IMR-90 (cell line): ENCODE data around the gene SHE. TPM values are rescaled to one million over a fixed set of nuclear protein-coding genes. Genes with fewer than 3 reads are reported as not detected.

Source experiments
- ATAC-seq: fragments of 200-7000 bp; cut with Tn5 transposase; 2 replicates; pipeline ENCODE4 v1.9.1; 2020; ENCODE audit warnings: low read depth, mild to moderate bottlenecking, moderate library complexity
- BruUV-seq: library from RNA; stranded (reverse); fragments of 400-500 nt; replicated peaks from 2 replicates; lab custom pipeline; 2021; lab: Mats Ljungman, UMichigan
- CTCF ChIA-PET: fragments of 300-600 bp; formaldehyde crosslinking; extraction: SDS; loops from one replicate; lab custom pipeline; 2021; ENCODE audit warnings: antibody characterized with exemption; lab: Yijun Ruan, JAX
- POLR2A ChIA-PET: fragments of 300-600 bp; sonication (Branson Sonifier 250); formaldehyde crosslinking; loops from one replicate; lab custom pipeline; 2022; ENCODE audit warnings: antibody characterized with exemption; ENCODE audit not compliant: unreplicated experiment; lab: Charles Lee
- DNase-seq: peaks from one replicate; pipeline ENCODE4 v3.0.0; 2013
- H2AFZ ChIP-seq: replicated peaks from 2 replicates; pipeline ENCODE3; 2013; ENCODE audit warnings: low read length, mild to moderate bottlenecking; ENCODE audit not compliant: poor library complexity
- H2AK5ac ChIP-seq: 2 replicates; pipeline ENCODE4 v1.6.1; 2013; ENCODE audit warnings: low read depth, low read length, inconsistent platforms
- H2AK9ac ChIP-seq: replicated peaks from 2 replicates; pipeline ENCODE3; 2013; ENCODE audit warnings: mild to moderate bottlenecking, low read depth, low read length, moderate library complexity; ENCODE audit not compliant: poor library complexity
- H2BK120ac ChIP-seq: 2 replicates; pipeline ENCODE4 v1.6.1; 2013; ENCODE audit warnings: low read depth, low read length, inconsistent platforms
- H2BK15ac ChIP-seq: 3 replicates; pipeline ENCODE4 v1.6.1; 2013; ENCODE audit warnings: low read depth, low read length, inconsistent platforms
- H2BK20ac ChIP-seq: 2 replicates; pipeline ENCODE4 v1.6.1; 2013; ENCODE audit warnings: low read depth, mild to moderate bottlenecking, inconsistent platforms, low read length, moderate library complexity
- H2BK5ac ChIP-seq: 2 replicates; pipeline ENCODE4 v1.6.1; 2013; ENCODE audit warnings: mild to moderate bottlenecking, low read depth, low read length, inconsistent platforms; ENCODE audit not compliant: poor library complexity, severe bottlenecking
- H3K14ac ChIP-seq: replicated peaks from 2 replicates; pipeline ENCODE4 v1.6.1; 2013; ENCODE audit warnings: low read depth, low read length, inconsistent platforms
- H3K18ac ChIP-seq: 2 replicates; pipeline ENCODE4 v1.6.1; 2013; ENCODE audit warnings: low read depth, low read length, control low read depth
- H3K23ac ChIP-seq: 2 replicates; pipeline ENCODE4 v1.6.1; 2013; ENCODE audit warnings: low read depth, low read length, inconsistent platforms
- H3K27ac ChIP-seq: 2 replicates; pipeline ENCODE4 v1.5.1; 2013; ENCODE audit warnings: mild to moderate bottlenecking, control low read depth, low read length; ENCODE audit not compliant: insufficient read depth
- H3K27me3 ChIP-seq: 2 replicates; pipeline ENCODE4 v1.6.1; 2013; ENCODE audit warnings: low read length; ENCODE audit not compliant: control insufficient read depth, insufficient read depth
- H3K36me3 ChIP-seq: 2 replicates; pipeline ENCODE4 v1.6.1; 2013; ENCODE audit warnings: low read length, mixed read lengths; ENCODE audit not compliant: control insufficient read depth, insufficient read depth
- H3K4ac ChIP-seq: 2 replicates; pipeline ENCODE4 v1.6.1; 2013; ENCODE audit warnings: low read depth, low read length, inconsistent platforms
- H3K4me1 ChIP-seq: 2 replicates; pipeline ENCODE4 v1.6.1; 2013; ENCODE audit warnings: low read length, mixed read lengths; ENCODE audit not compliant: control insufficient read depth, insufficient read depth
- H3K4me2 ChIP-seq: 2 replicates; pipeline ENCODE4 v1.6.1; 2013; ENCODE audit warnings: low read depth, mild to moderate bottlenecking, control low read depth, low read length, moderate library complexity
- H3K4me3 ChIP-seq: 2 replicates; pipeline ENCODE4 v1.5.1; 2013; ENCODE audit warnings: low read depth, mild to moderate bottlenecking, control low read depth, low read length, moderate library complexity; ENCODE audit not compliant: insufficient read depth
- H3K56ac ChIP-seq: 2 replicates; pipeline ENCODE4 v1.6.1; 2013; ENCODE audit warnings: low read length, inconsistent platforms; ENCODE audit not compliant: insufficient read depth; ENCODE audit errors: extremely low read depth
- H3K79me1 ChIP-seq, 2 experiments: 2 replicates each; pipeline ENCODE4 v1.6.1; 2013; ENCODE audit warnings: low read length in 2 of 2, inconsistent platforms in 1 of 2, low read depth in 1 of 2
- H3K9ac ChIP-seq: 2 replicates; pipeline ENCODE4 v1.6.1; 2013; ENCODE audit warnings: low read depth, low read length, control low read depth
- H3K9me1 ChIP-seq: 2 replicates; pipeline ENCODE4 v1.6.1; 2013; ENCODE audit warnings: low read length, inconsistent platforms; ENCODE audit not compliant: insufficient read depth
- H3K9me3 ChIP-seq: 2 replicates; pipeline ENCODE4 v1.6.1; 2013; ENCODE audit warnings: low read length; ENCODE audit not compliant: control insufficient read depth, insufficient read depth
- H4K20me1 ChIP-seq: 2 replicates; pipeline ENCODE4 v1.6.1; 2013; ENCODE audit warnings: low read length, inconsistent platforms; ENCODE audit not compliant: insufficient read depth
- H4K5ac ChIP-seq: 2 replicates; pipeline ENCODE4 v1.6.1; 2013; ENCODE audit warnings: mild to moderate bottlenecking, low read depth, low read length, control low read depth
- H4K8ac ChIP-seq, 2 experiments: 2 replicates each; pipeline ENCODE4 v1.6.1; 2013; ENCODE audit warnings: low read depth in 2 of 2, low read length in 2 of 2, control low read depth in 1 of 2, inconsistent platforms in 1 of 2
- H4K91ac ChIP-seq: 2 replicates; pipeline ENCODE4 v1.6.1; 2013; ENCODE audit warnings: low read depth, low read length, inconsistent platforms; ENCODE audit not compliant: insufficient read depth
- BHLHE40 ChIP-seq: fragments of 150-350 bp; IDR thresholded peaks from 2 replicates; pipeline ENCODE4 v1.6.1; 2016; ENCODE audit warnings: mild to moderate bottlenecking, low read depth, low read length
- CEBPB ChIP-seq: IDR thresholded peaks from 2 replicates; pipeline ENCODE4 v1.6.1; 2012; ENCODE audit warnings: low read depth, low read length, improper control_type of control experiment
- FOS ChIP-seq: fragments of 150-350 bp; IDR thresholded peaks from 2 replicates; pipeline ENCODE4 v1.6.1; 2016; ENCODE audit warnings: low read depth, low read length
- MXI1 ChIP-seq: IDR thresholded peaks from 2 replicates; pipeline ENCODE4 v1.6.1; 2012; ENCODE audit warnings: low read depth, mild to moderate bottlenecking, low read length, moderate library complexity, borderline replicate concordance
- POLR2A ChIP-seq: IDR thresholded peaks from 2 replicates; pipeline ENCODE4 v1.6.1; 2012; ENCODE audit warnings: mild to moderate bottlenecking, low read depth, low read length
- RAD21 ChIP-seq: IDR thresholded peaks from 2 replicates; pipeline ENCODE4 v1.6.1; 2012; ENCODE audit warnings: low read length, improper control_type of control experiment
- RCOR1 ChIP-seq: IDR thresholded peaks from 2 replicates; pipeline ENCODE4 v1.6.1; 2012; ENCODE audit warnings: mild to moderate bottlenecking, low read length, improper control_type of control experiment; ENCODE audit not compliant: insufficient replicate concordance
- SMC3 ChIP-seq: fragments of 150-350 bp; IDR thresholded peaks from 2 replicates; pipeline ENCODE4 v1.6.1; 2016; ENCODE audit warnings: low read depth, mild to moderate bottlenecking, antibody characterized with exemption, low read length, moderate library complexity
- USF2 ChIP-seq: fragments of 150-350 bp; IDR thresholded peaks from 2 replicates; pipeline ENCODE4 v1.6.1; 2017; ENCODE audit warnings: mild to moderate bottlenecking, antibody characterized with exemption, low read length, low read depth
- WGBS, 2 experiments: methylation state at CpG; one replicate each; pipeline versions ENCODE4 v1.1.5 to v1.1.7; 2013; ENCODE audit warnings: missing lambda C conversion rate in 2 of 2; ENCODE audit not compliant: insufficient read length in 1 of 2; ENCODE audit errors: extremely low coverage in 2 of 2; 5-methylcytosine and 5-hydroxymethylcytosine counted together
- dilution Hi-C: fragments of 300-500 bp; cut with HindIII; formaldehyde crosslinking; loops from one replicate; pipeline ENCODE4 v1.14.3; 2018; ENCODE audit warnings: low sequenced_read_pairs; ENCODE audit not compliant: unreplicated experiment
- in situ Hi-C: fragments of 300-500 bp; cut with MboI; formaldehyde crosslinking; loops from 3 replicates; pipeline ENCODE4 v1.14.3; 2019; ENCODE audit warnings: low sequenced_read_pairs, inconsistent platforms, mixed read lengths
- intact Hi-C: fragments of 100-400 bp; cut with micrococcal nuclease; formaldehyde crosslinking; loops from 2 replicates; pipeline ENCODE4 v1.10.0; 2022
- polyA plus RNA-seq, 3 experiments: library from polyadenylated mRNA; depleted of rRNA; stranded (reverse); fragments of >200 nt; gene quantifications; 2 replicates each; pipeline ENCODE4 v1.2.3, GENCODE V29; 2012; ENCODE audit warnings: low replicate concordance in 1 of 3
- total RNA-seq: library from RNA; depleted of rRNA; stranded (reverse); fragments of >200 nt; gene quantifications from 2 replicates; pipeline ENCODE4 v1.2.3, GENCODE V29; 2012
- TF ChIP-seq, protein P1 (sequence below): conservative IDR thresholded peaks from 2 replicates; pipeline ENCODE4 v1.5.1; 2012; ENCODE audit warnings: mild to moderate bottlenecking, low read depth, low read length, improper control_type of control experiment

Gene SHE
- total and polyA plus RNA-seq, 2 of the 4 experiments (the other 2 are of a cell fraction) = not detected

- no CpG with 5 or more reads among the region's 7 CpGs for WGBS, 2 experiments
- no peak overlapping the region for H3K4me2 ChIP-seq
- no peak overlapping the region for H2BK5ac ChIP-seq
- H3K4me1 ChIP-seq = no peaks in the 10 kb centered on the region
- no peak overlapping the region for H3K4ac ChIP-seq
- H2AK9ac ChIP-seq = no peak overlapping the region
- H3K27me3 ChIP-seq = peaks cover 41% of the 10 kb centered on the region
- H3K23ac ChIP-seq = no peak overlapping the region
- no peaks in the 10 kb centered on the region for H3K9me3 ChIP-seq
- intact Hi-C loops = no loop called here
- H2AFZ ChIP-seq = no peak overlapping the region
- H3K56ac ChIP-seq = no peak overlapping the region
- H3K4me3 ChIP-seq = no peak overlapping the region
- H4K20me1 ChIP-seq = no peaks in the 10 kb centered on the region; the same call in 1 of the 2 replicates
- no peaks in the 10 kb centered on the region for H3K9me1 ChIP-seq
- H3K9ac ChIP-seq = no peak overlapping the region
- no peak overlapping the region for H4K5ac ChIP-seq
- BruUV-seq = no TSS peak
- no peak overlapping the region for H3K18ac ChIP-seq
- no peaks in the 10 kb centered on the region for H3K36me3 ChIP-seq
- H2BK120ac ChIP-seq = no peak overlapping the region
- H4K8ac ChIP-seq = no peak overlapping the region
- no peak for DNase-seq
- H2BK15ac ChIP-seq = no peak overlapping the region
- in situ Hi-C loops = no loop called here
- H3K79me1 ChIP-seq = no peaks in the 10 kb centered on the region
- POLR2A ChIA-PET = no interaction called here
- dilution Hi-C loops = no loop called here
- TF ChIP-seq, protein P1, sequence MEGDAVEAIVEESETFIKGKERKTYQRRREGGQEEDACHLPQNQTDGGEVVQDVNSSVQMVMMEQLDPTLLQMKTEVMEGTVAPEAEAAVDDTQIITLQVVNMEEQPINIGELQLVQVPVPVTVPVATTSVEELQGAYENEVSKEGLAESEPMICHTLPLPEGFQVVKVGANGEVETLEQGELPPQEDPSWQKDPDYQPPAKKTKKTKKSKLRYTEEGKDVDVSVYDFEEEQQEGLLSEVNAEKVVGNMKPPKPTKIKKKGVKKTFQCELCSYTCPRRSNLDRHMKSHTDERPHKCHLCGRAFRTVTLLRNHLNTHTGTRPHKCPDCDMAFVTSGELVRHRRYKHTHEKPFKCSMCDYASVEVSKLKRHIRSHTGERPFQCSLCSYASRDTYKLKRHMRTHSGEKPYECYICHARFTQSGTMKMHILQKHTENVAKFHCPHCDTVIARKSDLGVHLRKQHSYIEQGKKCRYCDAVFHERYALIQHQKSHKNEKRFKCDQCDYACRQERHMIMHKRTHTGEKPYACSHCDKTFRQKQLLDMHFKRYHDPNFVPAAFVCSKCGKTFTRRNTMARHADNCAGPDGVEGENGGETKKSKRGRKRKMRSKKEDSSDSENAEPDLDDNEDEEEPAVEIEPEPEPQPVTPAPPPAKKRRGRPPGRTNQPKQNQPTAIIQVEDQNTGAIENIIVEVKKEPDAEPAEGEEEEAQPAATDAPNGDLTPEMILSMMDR = no peak
- TF ChIP-seq CEBPB (no peak), RAD21 (no peak), USF2 (no peak), POLR2A (no peak), MXI1 (no peak), SMC3 (no peak), FOS (no peak), BHLHE40 (no peak), RCOR1 (no peak)
- no peak overlapping the region for H3K27ac ChIP-seq
- H3K14ac ChIP-seq = no peak overlapping the region
- no peak overlapping the region for H2BK20ac ChIP-seq
- CTCF ChIA-PET = no interaction called here
- ATAC-seq = no peak
- no peak overlapping the region for H4K91ac ChIP-seq
- no peak overlapping the region for H2AK5ac ChIP-seq
Observed at GRCh38 chr1:154514066-154514553, 11.9 kb upstream of the SHE start.
